Endothelial cell of umbilical vein (primary cell): ENCODE data around the gene TEF. TPM values are rescaled to one million over a fixed set of nuclear protein-coding genes. Genes with fewer than 3 reads are reported as not detected.

ENCODE experiments used
- BruUV-seq: library from RNA; stranded (reverse); fragments of 400-500 nt; replicated peaks from 2 replicates; lab custom pipeline; 2021; lab: Mats Ljungman, UMichigan
- CTCF ChIA-PET: fragments of 300-600, 350-600 bp; sonication (Branson Sonifier 250); formaldehyde crosslinking; loops from one replicate; lab custom pipeline; 2021; ENCODE audit warnings: antibody characterized with exemption, inconsistent platforms; lab: Charles Lee
- POLR2A ChIA-PET: fragments of 300-600, 350-600 bp; sonication (Branson Sonifier 250); formaldehyde crosslinking; loops from one replicate; lab custom pipeline; 2021; ENCODE audit warnings: antibody characterized with exemption, inconsistent platforms; lab: Charles Lee
- DNase-seq: peaks from one replicate; pipeline ENCODE4 v3.0.0-alpha.2; 2011; ENCODE audit warnings: low read depth, low spot score
- FAIRE-seq: peaks from 2 replicates; lab custom pipeline; 2011; peaks lifted over from hg19 to GRCh38; lab: Jason Lieb, UNC
- H2AFZ ChIP-seq: 2 replicates; pipeline ENCODE4 v1.6.0; 2012; ENCODE audit warnings: low read depth, low read length, control low read depth, inconsistent platforms
- H3K27ac ChIP-seq: 2 replicates; pipeline ENCODE4 v1.5.1; 2011; ENCODE audit warnings: low read depth, mild to moderate bottlenecking, control low read depth, low read length, moderate library complexity; ENCODE audit not compliant: insufficient read depth
- H3K27me3 ChIP-seq, 2 experiments: 2 replicates each; pipeline versions ENCODE4 v1.6.0 to v1.6.1; 2011; ENCODE audit warnings: low read length in 2 of 2, mixed read lengths in 1 of 2; ENCODE audit not compliant: control insufficient read depth in 2 of 2, insufficient read depth in 2 of 2
- H3K36me3 ChIP-seq, 2 experiments: 2 replicates in 1 of 2; 3 replicates in 1 of 2; pipeline ENCODE4 v1.5.1; 2011; ENCODE audit warnings: low read length in 2 of 2, mild to moderate bottlenecking in 1 of 2, moderate library complexity in 1 of 2; ENCODE audit not compliant: control insufficient read depth in 2 of 2, insufficient read depth in 2 of 2; ENCODE audit errors: extremely low read depth in 1 of 2
- H3K4me1 ChIP-seq: 3 replicates; pipeline ENCODE4 v1.5.1; 2011; ENCODE audit warnings: mild to moderate bottlenecking, low read length; ENCODE audit not compliant: control insufficient read depth, insufficient read depth; ENCODE audit errors: extremely low read depth
- H3K4me2 ChIP-seq: 2 replicates; pipeline ENCODE4 v1.6.1; 2011; ENCODE audit warnings: low read length, control low read depth, mixed read lengths; ENCODE audit not compliant: insufficient read depth
- H3K4me3 ChIP-seq, 3 experiments: fragments of 200-600 bp in 1 of 3; sonication (generic), shearing (Covaris generic) in 1 of 3; replicated peaks in 1 of 3; 2 replicates each; pipeline ENCODE4 v1.5.1; 2011 to 2016; ENCODE audit warnings: control low read depth in 3 of 3, low read length in 3 of 3, mild to moderate bottlenecking in 2 of 3, inconsistent platforms in 1 of 3, low read depth in 1 of 3, moderate library complexity in 1 of 3; ENCODE audit not compliant: insufficient read depth in 1 of 3
- H3K79me2 ChIP-seq: 2 replicates; pipeline ENCODE4 v1.6.0; 2012; ENCODE audit warnings: low read length, inconsistent platforms; ENCODE audit not compliant: control insufficient read depth, insufficient read depth
- H3K9ac ChIP-seq: replicated peaks from 2 replicates; pipeline ENCODE3; 2011; ENCODE audit warnings: low read length, control low read depth; ENCODE audit not compliant: insufficient read depth; ENCODE audit errors: extremely low read depth
- H3K9me1 ChIP-seq: replicated peaks from 3 replicates; pipeline ENCODE4 v1.6.0; 2011; ENCODE audit warnings: mild to moderate bottlenecking, low read length; ENCODE audit not compliant: control insufficient read depth, insufficient read depth; ENCODE audit errors: extremely low read depth
- H3K9me3 ChIP-seq: replicated peaks from 2 replicates; pipeline ENCODE4 v1.5.1; 2012; ENCODE audit warnings: low read length, inconsistent platforms; ENCODE audit not compliant: control insufficient read depth, insufficient read depth
- H4K20me1 ChIP-seq: replicated peaks from 2 replicates; pipeline ENCODE3; 2011; ENCODE audit warnings: mild to moderate bottlenecking, low read length; ENCODE audit not compliant: control insufficient read depth, insufficient read depth; ENCODE audit errors: extremely low read depth
- EZH2 ChIP-seq: IDR thresholded peaks from 2 replicates; pipeline ENCODE4 v1.6.1; 2012; ENCODE audit warnings: borderline replicate concordance, low read depth, mild to moderate bottlenecking, moderate library complexity, low read length, inconsistent platforms; ENCODE audit not compliant: severe bottlenecking
- FOS ChIP-seq: IDR thresholded peaks from 2 replicates; pipeline ENCODE4 v1.6.1; 2011; ENCODE audit warnings: mild to moderate bottlenecking, low read length, moderate library complexity, borderline replicate concordance; ENCODE audit not compliant: insufficient read depth
- GATA2 ChIP-seq: IDR thresholded peaks from 2 replicates; pipeline ENCODE4 v1.7.0; 2011; ENCODE audit warnings: low read depth, mild to moderate bottlenecking, moderate library complexity, mixed read lengths, low read length; ENCODE audit not compliant: insufficient read length, insufficient read depth
- JUN ChIP-seq: IDR thresholded peaks from 2 replicates; pipeline ENCODE4 v1.6.1; 2011; ENCODE audit warnings: borderline replicate concordance, low read depth; ENCODE audit not compliant: insufficient read length, insufficient read depth
- MYC ChIP-seq: IDR thresholded peaks from one replicate; pipeline ENCODE4 v1.6.1; 2011; ENCODE audit warnings: mild to moderate bottlenecking, low read depth, low read length
- POLR2A ChIP-seq: IDR thresholded peaks from 2 replicates; pipeline ENCODE4 v1.6.1; 2012; ENCODE audit warnings: low read depth, mild to moderate bottlenecking, control low read depth, low read length
- POLR2AphosphoS5 ChIP-seq: IDR thresholded peaks from 2 replicates; pipeline ENCODE4 v1.6.1; 2012; ENCODE audit warnings: low read depth, mild to moderate bottlenecking, control low read depth, low read length, moderate library complexity; ENCODE audit not compliant: insufficient read depth
- dilution Hi-C: fragments of 300-500 bp; cut with MboI; formaldehyde crosslinking; loops from one replicate; pipeline ENCODE4 v1.15.0; 2019; ENCODE audit warnings: low sequenced_read_pairs; ENCODE audit not compliant: extremely low pct_ligation_motif_present
- intact Hi-C: fragments of 100-400 bp; cut with micrococcal nuclease; formaldehyde crosslinking; loops from one replicate; pipeline ENCODE4 v1.10.0; 2022
- polyA plus RNA-seq, 4 experiments: library from polyadenylated mRNA; depleted of rRNA in 3 of 4; stranded (reverse) in 3 of 4; unstranded in 1 of 4; fragments of >200 nt; gene quantifications; 2 replicates each; pipeline versions ENCODE4 v1.2.1 to v1.2.3, GENCODE V29; 2011 to 2012; ENCODE audit warnings: missing spikeins in 1 of 4
- total RNA-seq: library from RNA; stranded (reverse); gene quantifications from 2 replicates; pipeline ENCODE4 v1.2.3, GENCODE V29; 2021
- TF ChIP-seq, protein P1 (sequence below), 2 donors: IDR thresholded peaks; 1 replicate in 1 of 2; 2 replicates in 1 of 2; pipeline ENCODE4 v1.5.1; 2011; ENCODE audit warnings: low read length in 2 of 2, mild to moderate bottlenecking in 2 of 2, moderate library complexity in 2 of 2, control low read depth in 1 of 2, inconsistent platforms in 1 of 2, low read depth in 1 of 2; ENCODE audit not compliant: insufficient read depth in 1 of 2; ENCODE audit errors: extremely low read depth in 1 of 2
- TF ChIP-seq, protein P2 (sequence below): IDR thresholded peaks from 2 replicates; pipeline ENCODE4 v1.6.1; 2011; ENCODE audit not compliant: insufficient read depth, insufficient read length

Gene TEF
- total and polyA plus RNA-seq, 2 donors (not counting 3 experiments of a cell fraction or from before 2014, with no cell fraction given), result 2.2 to 4.0 TPM

DNA sequence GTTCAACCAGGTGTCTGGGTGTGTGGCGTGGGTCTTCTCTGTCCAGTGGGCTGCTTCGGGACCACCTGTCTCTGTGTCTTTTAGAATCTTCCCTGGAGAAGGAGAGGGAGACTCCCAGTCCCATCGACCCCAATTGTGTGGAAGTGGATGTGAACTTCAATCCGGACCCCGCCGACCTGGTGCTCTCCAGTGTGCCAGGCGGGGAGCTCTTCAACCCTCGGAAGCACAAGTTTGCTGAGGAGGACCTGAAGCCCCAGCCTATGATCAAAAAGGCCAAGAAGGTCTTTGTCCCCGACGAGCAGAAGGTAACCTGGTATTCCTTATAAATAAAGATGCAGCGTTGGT lies 12.2 kb downstream of the TEF start:
- dilution Hi-C loops (no loop called here), intact Hi-C loops (no loop called here)
- H3K9me1 ChIP-seq, result no peaks in the 10 kb centered on the region
- H3K27ac ChIP-seq, result no peak overlapping the region
- BruUV-seq, result no TSS peak
- POLR2A ChIA-PET, result no interaction called here
- H3K4me3 ChIP-seq, result no peak overlapping the region
- H3K9ac ChIP-seq, result no peak overlapping the region
- H3K4me2 ChIP-seq, result no peak overlapping the region
- no peak overlapping the region for H2AFZ ChIP-seq
- H3K4me1 ChIP-seq, result no peaks in the 10 kb centered on the region
- no peaks in the 10 kb centered on the region for H3K9me3 ChIP-seq
- H4K20me1 ChIP-seq, result no peaks in the 10 kb centered on the region
- no peaks in the 10 kb centered on the region for H3K79me2 ChIP-seq
- H3K36me3 ChIP-seq, result no peaks in the 10 kb centered on the region
- CTCF ChIA-PET, result interaction anchor here (1.9 kb wide), 1 partner anchor 10 kb away, joined by 6 read pairs; no protein-coding TSS in a partner anchor
- no peaks in the 10 kb centered on the region for H3K27me3 ChIP-seq
- no peak for TF ChIP-seq GATA2
- TF ChIP-seq POLR2AphosphoS5, result no peak
- no peak for TF ChIP-seq JUN
- TF ChIP-seq, protein P1, sequence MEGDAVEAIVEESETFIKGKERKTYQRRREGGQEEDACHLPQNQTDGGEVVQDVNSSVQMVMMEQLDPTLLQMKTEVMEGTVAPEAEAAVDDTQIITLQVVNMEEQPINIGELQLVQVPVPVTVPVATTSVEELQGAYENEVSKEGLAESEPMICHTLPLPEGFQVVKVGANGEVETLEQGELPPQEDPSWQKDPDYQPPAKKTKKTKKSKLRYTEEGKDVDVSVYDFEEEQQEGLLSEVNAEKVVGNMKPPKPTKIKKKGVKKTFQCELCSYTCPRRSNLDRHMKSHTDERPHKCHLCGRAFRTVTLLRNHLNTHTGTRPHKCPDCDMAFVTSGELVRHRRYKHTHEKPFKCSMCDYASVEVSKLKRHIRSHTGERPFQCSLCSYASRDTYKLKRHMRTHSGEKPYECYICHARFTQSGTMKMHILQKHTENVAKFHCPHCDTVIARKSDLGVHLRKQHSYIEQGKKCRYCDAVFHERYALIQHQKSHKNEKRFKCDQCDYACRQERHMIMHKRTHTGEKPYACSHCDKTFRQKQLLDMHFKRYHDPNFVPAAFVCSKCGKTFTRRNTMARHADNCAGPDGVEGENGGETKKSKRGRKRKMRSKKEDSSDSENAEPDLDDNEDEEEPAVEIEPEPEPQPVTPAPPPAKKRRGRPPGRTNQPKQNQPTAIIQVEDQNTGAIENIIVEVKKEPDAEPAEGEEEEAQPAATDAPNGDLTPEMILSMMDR (IDR thresholded peaks at IDR 0.05; ENCODE audit: extremely low read depth in 1 of 2, insufficient read depth in 1 of 2, low read depth in 1 of 2, low read length in 2 of 2), result no peak
- TF ChIP-seq, protein P2, sequence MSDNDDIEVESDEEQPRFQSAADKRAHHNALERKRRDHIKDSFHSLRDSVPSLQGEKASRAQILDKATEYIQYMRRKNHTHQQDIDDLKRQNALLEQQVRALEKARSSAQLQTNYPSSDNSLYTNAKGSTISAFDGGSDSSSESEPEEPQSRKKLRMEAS, result no peak
- no peak for TF ChIP-seq POLR2A
- no peak for TF ChIP-seq FOS
- no peak for TF ChIP-seq EZH2
- no peak for TF ChIP-seq MYC
- DNase-seq (no peak), FAIRE-seq (no peak)
